ENCODE results near the gene CRX. TPM values are rescaled to one million over a fixed set of nuclear protein-coding genes. Genes with fewer than 3 reads are reported as not detected.
"Not testable (repeated sequence)": the region's sequence is repeated elsewhere in the genome, so short reads cannot be mapped to it uniquely, and the experiment has no call there.

CRX gene
- total RNA-seq, 3 donors from 2014 or later = not detected

- intact Hi-C loops (cut with DNase I; ENCODE audit: low total_unique reads) = no loop called here
- H3K9me3 ChIP-seq = no peaks in the 10 kb centered on the region
- H3K27ac ChIP-seq = no peak overlapping the region
- DNase-seq (ENCODE audit: low spot score in 2 of 2) = no peak
- no peak for TF ChIP-seq CTCF (IDR thresholded peaks at IDR 0.05)
- no peak for TF ChIP-seq POLR2A (IDR thresholded peaks at IDR 0.05)
- TF ChIP-seq POLR2AphosphoS5 (IDR thresholded peaks at IDR 0.05) = no peak
- H3K4me1 ChIP-seq = no peaks in the 10 kb centered on the region
- peaks cover 0 to 4% of the 10 kb centered on the region in 2 donors for H3K27me3 ChIP-seq
- H3K4me3 ChIP-seq = no peak overlapping the region
- no peaks in the 10 kb centered on the region for H3K36me3 ChIP-seq
Measured at GRCh38 chr19:47798904-47799266, 22.9 kb upstream of the CRX start.

- Histone ChIP-seq H3K27me3 (peaks cover 0 to 4% of the 10 kb centered on the region in 2 donors), H3K4me1 (no peaks in the 10 kb centered on the region), H3K27ac (no peak overlapping the region), H3K4me3 (no peak overlapping the region), H3K9me3 (no peaks in the 10 kb centered on the region), H3K36me3 (no peaks in the 10 kb centered on the region)
- intact Hi-C loops (cut with DNase I; ENCODE audit: low total_unique reads) = no loop called here
- no peak for TF ChIP-seq CTCF (IDR thresholded peaks at IDR 0.05)
- TF ChIP-seq POLR2AphosphoS5 (IDR thresholded peaks at IDR 0.05) = no peak
- no peak for TF ChIP-seq POLR2A (IDR thresholded peaks at IDR 0.05)
- DNase-seq (ENCODE audit: low spot score in 2 of 2) = no peak
Measured at GRCh38 chr19:47801270-47801669, 20.5 kb upstream of the CRX start.

GRCh38 chr19:47802521-47803043 lies 19.2 kb upstream of the CRX start:
- Histone ChIP-seq H3K4me3 (no peak overlapping the region), H3K4me1 (no peaks in the 10 kb centered on the region), H3K27ac (no peak overlapping the region), H3K9me3 (no peaks in the 10 kb centered on the region), H3K27me3 (peaks cover 0 to 4% of the 10 kb centered on the region in 2 donors), H3K36me3 (no peaks in the 10 kb centered on the region)
- TF ChIP-seq POLR2AphosphoS5 (IDR thresholded peaks at IDR 0.05) (no peak), POLR2A (IDR thresholded peaks at IDR 0.05) (no peak), CTCF (IDR thresholded peaks at IDR 0.05) (no peak)
- DNase-seq (ENCODE audit: low spot score in 2 of 2) = no peak
- intact Hi-C loops (cut with DNase I; ENCODE audit: low total_unique reads) = no loop called here

- H3K9me3 ChIP-seq; intact Hi-C loops (cut with DNase I; ENCODE audit: low total_unique reads): not testable (repeated sequence)
Measured at GRCh38 chr19:47803148-47803547, 18.6 kb upstream of the CRX start.

GRCh38 chr19:47803671-47804070 lies 18.1 kb upstream of the CRX start:
- H3K4me3 ChIP-seq; H3K27ac ChIP-seq; DNase-seq (ENCODE audit: low spot score in 2 of 2); H3K27me3 ChIP-seq; H3K9me3 ChIP-seq; H3K4me1 ChIP-seq; H3K36me3 ChIP-seq; intact Hi-C loops (cut with DNase I; ENCODE audit: low total_unique reads): not testable (repeated sequence)

More at GRCh38 chr19:47803148-47803547, 18.6 kb upstream of the CRX start:
- DNase-seq (ENCODE audit: low spot score in 2 of 2); H3K36me3 ChIP-seq; H3K4me3 ChIP-seq; H3K4me1 ChIP-seq; H3K27ac ChIP-seq; H3K27me3 ChIP-seq: not testable (repeated sequence)

GRCh38 chr19:47804451-47804850 lies 17.3 kb upstream of the CRX start, which contains the start of gene TPRX1:
Gene TPRX1 (minus strand): TSS chr19:47804551. CDS start chr19:47804539, 12 bp downstream.
- H3K27ac ChIP-seq; H3K4me3 ChIP-seq; H3K36me3 ChIP-seq; H3K9me3 ChIP-seq; DNase-seq (ENCODE audit: low spot score in 2 of 2); intact Hi-C loops (cut with DNase I; ENCODE audit: low total_unique reads); H3K4me1 ChIP-seq; H3K27me3 ChIP-seq: not testable (repeated sequence)

GRCh38 chr19:47805313-47805712 lies 16.4 kb upstream of the CRX start:
- H3K27me3 ChIP-seq = no peaks in the 10 kb centered on the region
- no peaks in the 10 kb centered on the region for H3K9me3 ChIP-seq
- no peak overlapping the region for H3K27ac ChIP-seq
- H3K4me3 ChIP-seq = no peak overlapping the region
- H3K36me3 ChIP-seq = no peaks in the 10 kb centered on the region
- TF ChIP-seq POLR2A (IDR thresholded peaks at IDR 0.05) (no peak), POLR2AphosphoS5 (IDR thresholded peaks at IDR 0.05) (no peak), CTCF (IDR thresholded peaks at IDR 0.05) (no peak)
- no peaks in the 10 kb centered on the region for H3K4me1 ChIP-seq
- intact Hi-C loops (cut with DNase I; ENCODE audit: low total_unique reads) = no loop called here
- no peak for DNase-seq (ENCODE audit: low spot score in 2 of 2)

Measured in breast epithelium (tissue), 4 donors.